GM08714 (cell line): Measurements from ENCODE around the gene ZBTB32.

Experiments used
- H3K4me3 ChIP-seq: fragments of 200-500 bp; sonication (Bioruptor generic); 2 replicates; pipeline ENCODE4 v1.5.1; 2014; ENCODE audit warnings: mild to moderate bottlenecking, low read length, inconsistent platforms
- ZNF274 ChIP-seq: IDR thresholded peaks from 2 replicates; pipeline ENCODE4 v1.6.1; 2012; ENCODE audit warnings: mild to moderate bottlenecking, low read depth, low read length

Gene ZBTB32

DNA sequence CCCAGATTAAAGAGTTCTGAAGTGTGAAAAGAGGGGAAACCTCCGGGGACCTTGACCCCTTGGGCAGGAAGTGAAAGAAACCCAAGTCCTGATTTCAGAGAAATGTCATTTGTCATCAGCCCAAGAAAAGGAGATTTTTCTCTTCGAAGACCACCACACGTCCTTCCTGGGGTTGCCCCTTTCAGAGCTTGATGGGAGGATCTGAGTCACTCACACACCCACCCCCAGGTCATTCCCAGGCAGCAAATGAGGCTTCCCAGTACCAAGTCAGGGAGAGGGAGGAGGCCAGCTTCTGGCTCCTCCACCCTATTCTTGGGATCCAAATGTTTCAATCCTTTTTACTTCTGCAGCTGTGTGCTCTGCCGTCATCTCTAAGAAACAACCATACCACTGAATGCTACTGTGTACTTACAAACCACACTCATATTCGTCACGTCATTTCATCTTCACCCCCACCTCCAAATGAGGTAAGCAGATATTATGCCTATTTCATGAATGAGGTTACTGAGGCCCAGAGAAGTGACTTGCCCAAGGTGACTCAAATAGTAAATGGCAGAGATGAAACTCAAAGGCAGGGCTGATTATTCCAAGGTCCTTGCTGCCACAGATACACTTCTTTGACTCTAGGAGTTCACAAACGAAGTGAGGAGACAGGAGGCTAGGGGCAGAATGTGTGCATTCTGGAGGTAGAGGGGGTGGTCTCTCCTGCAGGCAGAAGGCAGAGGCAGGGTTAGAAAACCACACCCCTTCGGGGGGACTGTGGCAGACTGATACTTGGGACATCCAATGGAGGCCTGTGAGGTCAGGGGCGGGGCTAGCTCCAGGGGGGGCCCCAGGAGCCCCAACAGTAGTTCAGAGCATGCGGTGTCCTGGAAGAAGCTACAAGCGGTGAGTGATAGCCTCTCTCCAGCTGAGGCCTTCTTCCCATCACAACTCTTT, 8.5 kb downstream of the ZBTB32 start:
- TF ChIP-seq ZNF274 = no peak
- H3K4me3 ChIP-seq = peak overlapping the region; percentile 49

GRCh38 chr19:35713506-35713850, 9.1 kb downstream of the ZBTB32 start:
- H3K4me3 ChIP-seq = peak overlapping the region; percentile 49
- TF ChIP-seq ZNF274 = no peak

GRCh38 chr19:35713904-35714495, 9.6 kb downstream of the ZBTB32 start:
- TF ChIP-seq ZNF274 = no peak
- H3K4me3 ChIP-seq = peak overlapping the region; percentile 49

DNA sequence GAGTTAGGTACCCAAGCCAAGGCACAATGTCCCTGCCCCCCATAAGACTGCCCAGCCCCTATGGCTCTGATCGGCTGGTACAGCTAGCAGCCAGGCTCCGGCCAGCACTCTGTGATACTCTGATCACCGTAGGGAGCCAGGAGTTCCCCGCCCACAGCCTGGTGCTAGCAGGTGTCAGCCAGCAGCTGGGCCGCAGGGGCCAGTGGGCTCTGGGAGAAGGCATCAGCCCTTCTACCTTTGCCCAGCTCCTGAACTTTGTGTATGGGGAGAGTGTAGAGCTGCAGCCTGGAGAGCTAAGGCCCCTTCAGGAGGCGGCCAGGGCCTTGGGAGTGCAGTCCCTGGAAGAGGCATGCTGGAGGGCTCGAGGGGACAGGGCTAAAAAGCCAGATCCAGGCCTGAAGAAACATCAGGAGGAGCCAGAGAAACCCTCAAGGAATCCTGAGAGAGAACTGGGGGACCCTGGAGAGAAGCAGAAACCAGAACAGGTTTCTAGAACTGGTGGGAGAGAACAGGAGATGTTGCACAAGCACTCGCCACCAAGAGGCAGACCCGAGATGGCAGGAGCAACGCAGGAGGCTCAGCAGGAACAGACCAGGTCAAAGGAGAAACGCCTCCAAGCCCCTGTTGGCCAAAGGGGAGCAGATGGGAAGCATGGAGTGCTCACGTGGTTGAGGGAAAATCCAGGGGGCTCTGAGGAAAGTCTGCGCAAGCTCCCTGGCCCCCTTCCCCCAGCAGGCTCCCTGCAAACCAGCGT, 10.4 kb downstream of the ZBTB32 start:
- H3K4me3 ChIP-seq = peak overlapping the region; percentile 49; the same call in 1 of the 2 replicates
- TF ChIP-seq ZNF274 = no peak

DNA sequence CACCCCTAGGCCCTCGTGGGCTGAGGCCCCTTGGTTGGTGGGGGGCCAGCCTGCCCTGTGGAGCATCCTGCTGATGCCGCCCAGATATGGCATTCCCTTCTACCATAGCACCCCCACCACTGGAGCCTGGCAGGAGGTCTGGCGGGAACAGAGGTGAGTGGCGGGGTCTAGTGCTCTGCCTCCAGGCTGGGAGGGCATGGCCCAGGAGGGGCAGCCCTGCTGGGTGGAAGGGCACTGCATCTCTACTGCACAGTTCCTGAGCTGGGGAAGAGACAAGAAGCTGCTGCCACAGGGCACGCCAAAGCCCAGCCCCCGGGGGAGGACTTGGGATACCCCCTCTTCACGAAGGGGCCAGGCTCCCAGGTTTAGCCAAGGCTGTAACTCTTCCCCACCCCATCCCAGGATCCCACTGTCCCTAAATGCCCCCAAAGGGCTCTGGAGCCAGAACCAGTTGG, 11.0 kb downstream of the ZBTB32 start:
- no peak for TF ChIP-seq ZNF274
- peak overlapping the region; percentile 84; the same call in 1 of the 2 replicates for H3K4me3 ChIP-seq

DNA sequence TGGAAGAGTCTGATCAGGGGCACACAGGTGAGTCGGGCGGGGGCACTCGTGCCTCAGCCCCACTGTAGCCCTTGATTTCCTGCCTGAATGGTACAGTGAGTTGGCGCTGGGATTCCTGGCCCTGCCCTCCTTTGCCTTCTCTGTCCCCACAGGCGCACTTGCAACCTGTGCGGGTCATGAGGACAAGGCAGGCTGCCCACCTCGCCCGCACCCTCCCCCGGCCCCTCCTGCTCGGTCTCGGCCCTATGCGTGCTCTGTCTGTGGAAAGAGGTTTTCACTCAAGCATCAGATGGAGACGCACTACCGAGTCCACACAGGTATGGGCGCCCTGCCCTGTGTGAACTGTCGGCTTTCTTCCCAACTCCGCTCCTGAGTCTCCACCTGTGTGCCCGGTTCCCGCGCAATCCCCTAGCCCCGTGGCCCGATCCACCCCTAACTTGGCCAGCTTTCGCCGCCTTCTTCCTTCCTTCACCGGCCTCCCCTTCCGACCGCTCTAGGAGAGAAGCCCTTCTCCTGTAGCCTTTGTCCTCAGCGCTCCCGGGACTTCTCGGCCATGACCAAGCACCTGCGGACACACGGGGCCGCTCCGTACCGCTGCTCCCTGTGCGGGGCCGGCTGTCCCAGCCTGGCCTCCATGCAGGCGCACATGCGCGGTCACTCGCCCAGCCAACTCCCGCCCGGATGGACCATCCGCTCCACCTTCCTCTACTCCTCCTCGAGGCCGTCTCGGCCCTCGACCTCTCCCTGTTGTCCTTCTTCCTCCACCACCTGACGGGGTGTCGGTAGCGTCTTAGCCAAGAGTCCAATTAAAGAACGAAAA, 11.8 kb downstream of the ZBTB32 start:
- peak overlapping the region; percentile 84 for H3K4me3 ChIP-seq
- TF ChIP-seq ZNF274 = no peak

GRCh38 chr19:35716801-35717664, 12.7 kb downstream of the ZBTB32 start:
- peak overlapping the region; percentile 84 for H3K4me3 ChIP-seq
- no peak for TF ChIP-seq ZNF274

DNA sequence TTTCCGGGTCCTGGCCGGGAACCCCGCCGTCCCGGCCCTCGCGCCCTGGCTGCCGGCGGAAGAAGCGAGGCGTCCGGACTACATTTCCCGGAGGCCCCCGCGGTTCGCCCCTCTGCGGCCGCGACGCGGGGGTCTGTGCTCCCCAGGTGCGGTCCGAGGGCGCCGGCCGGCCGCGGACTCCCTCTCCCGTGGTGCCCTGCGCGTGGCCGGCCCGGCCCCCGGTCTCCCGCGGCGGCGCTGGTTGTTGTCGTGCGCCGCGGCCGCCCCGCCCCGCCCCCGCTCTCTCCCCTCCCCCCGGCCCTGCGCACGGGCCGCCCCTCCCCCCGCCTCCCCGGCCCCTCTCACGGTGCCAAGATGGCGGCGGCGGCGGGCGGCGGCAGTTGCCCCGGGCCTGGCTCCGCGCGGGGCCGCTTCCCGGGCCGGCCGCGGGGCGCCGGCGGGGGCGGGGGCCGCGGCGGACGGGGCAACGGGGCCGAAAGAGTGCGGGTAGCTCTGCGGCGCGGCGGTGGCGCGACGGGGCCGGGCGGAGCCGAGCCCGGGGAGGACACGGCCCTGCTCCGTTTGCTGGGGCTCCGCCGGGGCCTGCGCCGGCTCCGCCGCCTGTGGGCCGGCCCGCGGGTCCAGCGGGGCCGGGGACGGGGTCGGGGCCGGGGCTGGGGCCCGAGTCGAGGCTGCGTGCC, 13.4 kb downstream of the ZBTB32 start, which contains the start of gene KMT2B:
Gene KMT2B, plus strand, starts transcription at position 339 of the 680 bp plus-strand sequence. Its CDS starts 16 bp downstream, at position 355.
- H3K4me3 ChIP-seq = peak within 1 kb of the TSS; percentile 84
- TF ChIP-seq ZNF274 = no peak

DNA sequence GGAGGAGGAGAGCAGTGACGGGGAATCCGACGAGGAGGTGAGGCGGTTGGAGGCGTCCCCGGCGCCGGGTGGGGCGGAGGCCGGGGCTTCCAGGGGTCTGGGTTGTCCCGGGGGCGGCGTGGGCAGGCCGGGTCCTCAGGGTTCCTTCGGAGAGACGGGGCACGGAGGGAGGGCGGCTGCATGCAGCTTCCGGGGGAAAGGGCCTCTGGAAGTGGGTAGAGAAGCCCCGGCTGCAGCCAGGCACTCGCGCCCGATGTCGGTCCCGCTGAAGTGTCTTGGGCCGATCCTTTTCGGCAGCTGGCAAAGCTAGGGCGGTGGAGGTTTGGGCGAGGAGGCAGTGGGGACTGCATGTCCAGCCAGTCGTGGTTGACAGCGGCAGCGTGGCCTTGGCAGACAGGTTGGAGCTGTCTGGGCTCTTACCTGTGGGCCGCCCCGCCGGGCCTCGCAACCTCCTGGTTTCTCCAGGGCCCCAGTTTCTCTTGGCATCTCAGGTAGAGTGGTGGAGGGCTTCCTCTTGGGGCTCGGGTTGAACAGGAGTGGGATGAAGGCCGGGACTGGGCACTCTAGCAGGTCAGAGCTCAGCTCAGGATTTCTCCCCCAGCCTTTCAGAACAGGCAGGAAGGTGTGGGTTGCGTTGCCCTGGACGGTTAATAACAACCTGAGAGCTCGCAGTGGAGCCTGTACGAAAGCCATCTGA, 14.1 kb downstream of the ZBTB32 start:
- no peak for TF ChIP-seq ZNF274
- peak overlapping the region; percentile 83 for H3K4me3 ChIP-seq

GRCh38 chr19:35719402-35720162, 15.2 kb downstream of the ZBTB32 start:
- peak overlapping the region; percentile 83; the same call in 1 of the 2 replicates for H3K4me3 ChIP-seq
- no peak for TF ChIP-seq ZNF274

DNA sequence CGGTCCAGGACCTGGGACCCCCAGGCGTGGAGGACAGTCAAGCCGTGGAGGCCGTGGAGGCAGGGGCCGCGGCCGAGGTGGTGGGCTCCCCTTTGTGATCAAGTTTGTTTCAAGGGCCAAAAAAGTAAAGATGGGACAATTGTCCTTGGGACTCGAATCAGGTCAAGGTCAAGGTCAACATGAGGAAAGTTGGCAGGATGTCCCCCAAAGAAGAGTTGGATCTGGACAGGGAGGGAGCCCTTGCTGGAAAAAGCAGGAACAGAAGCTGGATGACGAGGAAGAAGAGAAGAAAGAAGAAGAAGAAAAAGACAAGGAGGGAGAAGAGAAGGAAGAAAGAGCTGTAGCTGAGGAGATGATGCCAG, 15.8 kb downstream of the ZBTB32 start:
- no peak for TF ChIP-seq ZNF274
- no peak overlapping the region for H3K4me3 ChIP-seq
